GM12892 (cell line): ENCODE data around the gene ERG.

ENCODE experiments used
- DNase-seq: peaks from one replicate; pipeline ENCODE4 v3.0.0; 2011; ENCODE audit not compliant: insufficient read length
- FAIRE-seq: peaks from 2 replicates; lab custom pipeline; 2011; peaks lifted over from hg19 to GRCh38; lab: Jason Lieb, UNC
- POLR2A ChIP-seq: IDR thresholded peaks from 2 replicates; pipeline ENCODE4 v1.6.1; 2011; ENCODE audit warnings: low read depth, low read length, control low read depth
- POLR2AphosphoS5 ChIP-seq: IDR thresholded peaks from 2 replicates; pipeline ENCODE4 v1.6.1; 2011; ENCODE audit warnings: low read depth, low read length, control low read depth
- TAF1 ChIP-seq: IDR thresholded peaks from 2 replicates; pipeline ENCODE4 v1.6.1; 2011; ENCODE audit warnings: low read depth, mild to moderate bottlenecking, control low read depth, low read length, borderline replicate concordance

ERG gene

GRCh38 chr21:38349977-38350376 lies 148.3 kb downstream of the ERG start:
- FAIRE-seq (no peak), DNase-seq (no peak)
- TF ChIP-seq TAF1 = no peak
- TF ChIP-seq POLR2AphosphoS5 = no peak
- no peak for TF ChIP-seq POLR2A

GRCh38 chr21:38349111-38349746 lies 149.0 kb downstream of the ERG start:
- TF ChIP-seq POLR2A = no peak
- no peak for TF ChIP-seq POLR2AphosphoS5
- TF ChIP-seq TAF1 = no peak
- no peak for FAIRE-seq
- DNase-seq = no peak

- FAIRE-seq (no peak), DNase-seq (no peak)
- no peak for TF ChIP-seq POLR2A
- no peak for TF ChIP-seq POLR2AphosphoS5
- TF ChIP-seq TAF1 = no peak
These were observed 152.0 kb downstream of the ERG start for GRCh38 chr21:38346286-38346685.

- TF ChIP-seq POLR2AphosphoS5 (no peak), TAF1 (no peak), POLR2A (no peak)
- DNase-seq (no peak), FAIRE-seq (no peak)
These were observed 154.6 kb downstream of the ERG start for GRCh38 chr21:38343691-38344090.

- no peak for FAIRE-seq
These were observed 155.5 kb downstream of the ERG start for GRCh38 chr21:38342739-38343138.

GRCh38 chr21:38341546-38342012 lies 156.7 kb downstream of the ERG start:
- DNase-seq = no peak
- FAIRE-seq = no peak
- TF ChIP-seq TAF1 = no peak
- no peak for TF ChIP-seq POLR2AphosphoS5
- no peak for TF ChIP-seq POLR2A

More at GRCh38 chr21:38342739-38343138, 155.5 kb downstream of the ERG start:
- TF ChIP-seq TAF1 = no peak
- no peak for TF ChIP-seq POLR2A
- TF ChIP-seq POLR2AphosphoS5 = no peak
- DNase-seq = no peak

GRCh38 chr21:38340131-38340530 lies 158.1 kb downstream of the ERG start:
- no peak for DNase-seq
- no peak for FAIRE-seq
- no peak for TF ChIP-seq POLR2AphosphoS5
- TF ChIP-seq TAF1 = no peak
- no peak for TF ChIP-seq POLR2A

GRCh38 chr21:38337793-38338192 lies 160.5 kb downstream of the ERG start:
- no peak for FAIRE-seq
- no peak for DNase-seq
- no peak for TF ChIP-seq POLR2AphosphoS5

GRCh38 chr21:38334866-38335265 lies 163.4 kb downstream of the ERG start:
- FAIRE-seq (no peak), DNase-seq (no peak)
- no peak for TF ChIP-seq POLR2AphosphoS5
- no peak for TF ChIP-seq POLR2A
- no peak for TF ChIP-seq TAF1

- FAIRE-seq (no peak), DNase-seq (no peak)
- TF ChIP-seq TAF1 (no peak), POLR2A (no peak), POLR2AphosphoS5 (no peak)
These were observed 164.7 kb downstream of the ERG start for GRCh38 chr21:38333301-38334272.

GRCh38 chr21:38330666-38331065 lies 167.6 kb downstream of the ERG start:
- TF ChIP-seq TAF1 (no peak), POLR2A (no peak), POLR2AphosphoS5 (no peak)
- no peak for FAIRE-seq
- no peak for DNase-seq
